ENCODE data around the gene MAST4.

- TF ChIP-seq CTCF (IDR thresholded peaks at IDR 0.05; ENCODE audit: low read depth, low read length, missing input control) (no peak), RXRA (IDR thresholded peaks at IDR 0.05) (no peak), EGR1 (IDR thresholded peaks at IDR 0.05; ENCODE audit: low read depth in 2 of 2) (no peak), FOXA1 (IDR thresholded peaks at IDR 0.05) (no peak), RAD21 (IDR thresholded peaks at IDR 0.05) (no peak), SP1 (IDR thresholded peaks at IDR 0.05) (no peak)
Measured at GRCh38 chr5:66867618-66868322, 271.6 kb downstream of the MAST4 start.

All from liver (tissue), 3 donors.